Activated CD8-positive, alpha-beta T cell treated with anti-CD3 and anti-CD28 coated beads for 36 hours (primary cell): ENCODE results near the gene PPP3CB. TPM values are rescaled to one million over a fixed set of nuclear protein-coding genes. Genes with fewer than 3 reads are reported as not detected.

Experiments
- ATAC-seq: fragments of 200-7000 bp; cut with Tn5 transposase; one replicate; pipeline ENCODE4 v1.10.0; 2021; ENCODE audit warnings: mild to moderate bottlenecking, moderate library complexity
- CTCF ChIA-PET: fragments of 350-600 bp; sonication (Branson Sonifier 250); formaldehyde crosslinking; loops from one replicate; lab custom pipeline; 2021; ENCODE audit warnings: antibody characterized with exemption; lab: Charles Lee
- POLR2A ChIA-PET: fragments of 350-600 bp; sonication (Branson Sonifier 250); formaldehyde crosslinking; loops from one replicate; lab custom pipeline; 2021; ENCODE audit warnings: antibody characterized with exemption; lab: Charles Lee
- DNase-seq: peaks from one replicate; pipeline ENCODE4 v3.0.0-alpha.2; 2020
- H3K27ac Mint-ChIP-seq: one replicate; pipeline ENCODE4 v1.8.0; 2021; ENCODE audit warnings: mild to moderate bottlenecking, mixed read lengths
- H3K27me3 Mint-ChIP-seq: one replicate; pipeline ENCODE4 v1.8.0; 2021; ENCODE audit warnings: mixed read lengths
- H3K36me3 Mint-ChIP-seq: one replicate; pipeline ENCODE4 v1.8.0; 2021; ENCODE audit warnings: low read depth, mixed read lengths
- H3K4me1 Mint-ChIP-seq: one replicate; pipeline ENCODE4 v1.8.0; 2021; ENCODE audit warnings: low read depth, mixed read lengths
- H3K4me3 Mint-ChIP-seq: one replicate; pipeline ENCODE4 v1.8.0; 2021; ENCODE audit warnings: mild to moderate bottlenecking, moderate library complexity, mixed read lengths
- H3K9me3 Mint-ChIP-seq: one replicate; pipeline ENCODE4 v1.8.0; 2021; ENCODE audit warnings: mixed read lengths
- CTCF ChIP-seq: fragments of 200-600 bp; IDR thresholded peaks from one replicate; pipeline ENCODE4 v1.8.0; 2022; ENCODE audit warnings: antibody characterized with exemption, mild to moderate bottlenecking
- intact Hi-C: fragments of 100-400 bp; cut with micrococcal nuclease; formaldehyde crosslinking; loops from one replicate; pipeline ENCODE4 v1.10.0; 2022
- total RNA-seq, 2 experiments: library from RNA; stranded (reverse); gene quantifications; one replicate each; pipeline ENCODE4 v1.2.3, GENCODE V29; 2021

PPP3CB gene
- total RNA-seq, 2 experiments from 2014 or later, result 35.8 to 36.5 TPM

GRCh38 chr10:73408978-73409521 is 86.8 kb downstream of the PPP3CB start:
- Mint-ChIP-seq H3K4me1 (peaks cover 59% of the 10 kb centered on the region), H3K9me3 (no peaks in the 10 kb centered on the region), H3K27me3 (no peaks in the 10 kb centered on the region), H3K27ac (no peak overlapping the region), H3K4me3 (no peak overlapping the region), H3K36me3 (peaks cover 34% of the 10 kb centered on the region)
- CTCF ChIA-PET, result no interaction called here
- no peak for TF ChIP-seq CTCF
- POLR2A ChIA-PET, result interaction anchor here (0.5 kb wide), 1 partner anchor 170 kb away, joined by 3 read pairs; no protein-coding TSS in a partner anchor
- ATAC-seq, result no peak
- no peak for DNase-seq
- intact Hi-C loops, result no loop called here

GRCh38 chr10:73408061-73408460 is 87.8 kb downstream of the PPP3CB start:
- DNase-seq, result no peak
- intact Hi-C loops, result no loop called here
- Mint-ChIP-seq H3K36me3 (peaks cover 33% of the 10 kb centered on the region), H3K9me3 (no peaks in the 10 kb centered on the region), H3K4me1 (peaks cover 65% of the 10 kb centered on the region), H3K27me3 (no peaks in the 10 kb centered on the region), H3K4me3 (no peak overlapping the region), H3K27ac (no peak overlapping the region)
- TF ChIP-seq CTCF, result no peak
- no peak for ATAC-seq
- CTCF ChIA-PET, result no interaction called here
- POLR2A ChIA-PET, result no interaction called here

- no peak overlapping the region for H3K4me3 Mint-ChIP-seq
- no peaks in the 10 kb centered on the region for H3K27me3 Mint-ChIP-seq
- ATAC-seq (no peak), DNase-seq (no peak)
- H3K4me1 Mint-ChIP-seq, result peaks cover 65% of the 10 kb centered on the region
- TF ChIP-seq CTCF, result no peak
- H3K36me3 Mint-ChIP-seq, result peaks cover 28% of the 10 kb centered on the region
- intact Hi-C loops, result no loop called here
- CTCF ChIA-PET, result no interaction called here
- POLR2A ChIA-PET, result no interaction called here
- H3K27ac Mint-ChIP-seq, result no peak overlapping the region
- no peaks in the 10 kb centered on the region for H3K9me3 Mint-ChIP-seq
These were observed 88.3 kb downstream of the PPP3CB start for GRCh38 chr10:73407495-73407894.

- Mint-ChIP-seq H3K27ac (no peak overlapping the region), H3K9me3 (no peaks in the 10 kb centered on the region), H3K36me3 (peaks cover 28% of the 10 kb centered on the region), H3K4me3 (no peak overlapping the region), H3K4me1 (peaks cover 62% of the 10 kb centered on the region), H3K27me3 (no peaks in the 10 kb centered on the region)
- TF ChIP-seq CTCF, result no peak
- ATAC-seq (no peak), DNase-seq (no peak)
- ChIA-PET POLR2A (no interaction called here), CTCF (no interaction called here)
- intact Hi-C loops, result no loop called here
These were observed 89.0 kb downstream of the PPP3CB start for GRCh38 chr10:73406846-73407245.

GRCh38 chr10:73405556-73405955 is 90.3 kb downstream of the PPP3CB start:
- no peaks in the 10 kb centered on the region for H3K27me3 Mint-ChIP-seq
- no peak overlapping the region for H3K4me3 Mint-ChIP-seq
- no peaks in the 10 kb centered on the region for H3K9me3 Mint-ChIP-seq
- intact Hi-C loops, result no loop called here
- DNase-seq (no peak), ATAC-seq (no peak)
- ChIA-PET POLR2A (no interaction called here), CTCF (no interaction called here)
- H3K27ac Mint-ChIP-seq, result no peak overlapping the region
- TF ChIP-seq CTCF, result no peak
- peaks cover 53% of the 10 kb centered on the region for H3K4me1 Mint-ChIP-seq
- H3K36me3 Mint-ChIP-seq, result peaks cover 17% of the 10 kb centered on the region
